Breast epithelium (tissue), 3 donors: ENCODE results near the gene GREM1.

Experiments used
- CTCF ChIP-seq, 3 donors: fragments of 450-650 bp; IDR thresholded peaks; one replicate each; pipeline ENCODE4 v1.5.1; 2016 to 2017; ENCODE audit warnings: antibody characterized with exemption in 3 of 3, mild to moderate bottlenecking in 3 of 3, moderate library complexity in 3 of 3
- POLR2A ChIP-seq: fragments of 450-650 bp; IDR thresholded peaks from one replicate; pipeline ENCODE4 v1.6.1; 2016; ENCODE audit warnings: antibody characterized with exemption, mild to moderate bottlenecking, moderate library complexity

- TF ChIP-seq POLR2A: no peak
- TF ChIP-seq CTCF (IDR thresholded peaks at IDR 0.05): no peak
Measured at GRCh38 chr15:32701863-32702262, 15.9 kb upstream of the GREM1 start.
